H9 (cell line): ENCODE measurements around the gene LSM8. TPM values are rescaled to one million over a fixed set of nuclear protein-coding genes. Genes with fewer than 3 reads are reported as not detected.

Experiments
- DNase-seq: peaks from one replicate; pipeline ENCODE4 v3.0.0-alpha.2; 2017
- H2AFZ ChIP-seq: one replicate; pipeline ENCODE4 v1.6.1; 2013; ENCODE audit warnings: mild to moderate bottlenecking, low read length, control low read depth, moderate library complexity
- H2AK5ac ChIP-seq: 2 replicates; pipeline ENCODE4 v1.6.1; 2013; ENCODE audit warnings: low read length, control low read depth, mixed read lengths; ENCODE audit not compliant: insufficient read length
- H2BK120ac ChIP-seq: one replicate; pipeline ENCODE4 v1.6.1; 2013; ENCODE audit warnings: low read depth, mild to moderate bottlenecking, low read length, control low read depth, inconsistent platforms; ENCODE audit not compliant: poor library complexity, severe bottlenecking
- H2BK12ac ChIP-seq: 2 replicates; pipeline ENCODE4 v1.6.1; 2013; ENCODE audit warnings: low read length, control low read depth, mixed read lengths, low read depth; ENCODE audit not compliant: insufficient read length
- H2BK15ac ChIP-seq: 2 replicates; pipeline ENCODE4 v1.6.1; 2013; ENCODE audit warnings: low read depth, low read length, control low read depth
- H2BK20ac ChIP-seq: one replicate; pipeline ENCODE4 v1.6.1; 2013; ENCODE audit warnings: low read depth, mild to moderate bottlenecking, low read length, control low read depth, inconsistent platforms; ENCODE audit not compliant: poor library complexity, severe bottlenecking
- H2BK5ac ChIP-seq: 2 replicates; pipeline ENCODE4 v1.6.1; 2013; ENCODE audit warnings: low read length, control low read depth, mixed read lengths; ENCODE audit not compliant: insufficient read length
- H3K14ac ChIP-seq: 2 replicates; pipeline ENCODE4 v1.6.1; 2013; ENCODE audit warnings: low read length, control low read depth; ENCODE audit not compliant: insufficient read depth
- H3K18ac ChIP-seq: 2 replicates; pipeline ENCODE4 v1.6.1; 2013; ENCODE audit warnings: low read depth, mild to moderate bottlenecking, mixed read lengths, low read length, control low read depth; ENCODE audit not compliant: insufficient read length
- H3K23ac ChIP-seq: 2 replicates; pipeline ENCODE4 v1.6.1; 2013; ENCODE audit warnings: low read length, control low read depth, mixed read lengths, low read depth; ENCODE audit not compliant: insufficient read length
- H3K23me2 ChIP-seq: 2 replicates; pipeline ENCODE4 v1.6.1; 2013; ENCODE audit warnings: low read depth, mild to moderate bottlenecking, mixed read lengths, low read length, control low read depth; ENCODE audit not compliant: insufficient read length, poor library complexity, severe bottlenecking
- H3K27ac ChIP-seq: 2 replicates; pipeline ENCODE4 v1.5.1; 2013; ENCODE audit warnings: low read length, control low read depth, mixed read lengths, low read depth; ENCODE audit not compliant: insufficient read length
- H3K27me3 ChIP-seq: 2 replicates; pipeline ENCODE4 v1.6.1; 2013; ENCODE audit warnings: low read length, control low read depth, inconsistent platforms; ENCODE audit not compliant: insufficient read depth
- H3K4ac ChIP-seq: 2 replicates; pipeline ENCODE4 v1.6.1; 2013; ENCODE audit warnings: low read depth, mild to moderate bottlenecking, control low read depth, inconsistent platforms, low read length, moderate library complexity
- H3K4me1 ChIP-seq: 2 replicates; pipeline ENCODE4 v1.6.1; 2013; ENCODE audit warnings: low read length, control low read depth, inconsistent platforms; ENCODE audit not compliant: insufficient read depth
- H3K4me2 ChIP-seq: 2 replicates; pipeline ENCODE4 v1.6.1; 2013; ENCODE audit warnings: low read length, control low read depth, mixed read lengths; ENCODE audit not compliant: insufficient read length, insufficient read depth
- H3K56ac ChIP-seq: 2 replicates; pipeline ENCODE4 v1.6.1; 2013; ENCODE audit warnings: low read depth, mild to moderate bottlenecking, mixed read lengths, low read length, control low read depth; ENCODE audit not compliant: insufficient read length
- H3K79me1 ChIP-seq: 2 replicates; pipeline ENCODE4 v1.6.1; 2013; ENCODE audit warnings: low read depth, mild to moderate bottlenecking, moderate library complexity, low read length, control low read depth, inconsistent platforms; ENCODE audit not compliant: insufficient read depth, poor library complexity, severe bottlenecking
- H3K79me2 ChIP-seq: 2 replicates; pipeline ENCODE4 v1.6.1; 2013; ENCODE audit warnings: low read length, control low read depth, inconsistent platforms; ENCODE audit not compliant: insufficient read depth
- H3K9ac ChIP-seq: 2 replicates; pipeline ENCODE4 v1.6.1; 2013; ENCODE audit warnings: low read length, control low read depth, mixed read lengths; ENCODE audit not compliant: insufficient read length; ENCODE audit errors: extremely low read depth
- H3K9me3 ChIP-seq: one replicate; pipeline ENCODE4 v1.6.1; 2013; ENCODE audit warnings: low read depth, low read length, inconsistent platforms; ENCODE audit not compliant: control insufficient read depth
- H3T11ph ChIP-seq: one replicate; pipeline ENCODE4 v1.6.1; 2013; ENCODE audit warnings: mild to moderate bottlenecking, low read length, control low read depth, inconsistent platforms
- H4K20me1 ChIP-seq: one replicate; pipeline ENCODE4 v1.6.1; 2013; ENCODE audit not compliant: control insufficient read depth, insufficient read length, insufficient read depth
- H4K5ac ChIP-seq: 2 replicates; pipeline ENCODE4 v1.6.1; 2013; ENCODE audit warnings: low read depth, mild to moderate bottlenecking, mixed read lengths, low read length, control low read depth; ENCODE audit not compliant: insufficient read length
- H4K8ac ChIP-seq: replicated peaks from 2 replicates; pipeline ENCODE4 v1.6.1; 2013; ENCODE audit warnings: low read length, control low read depth, mixed read lengths, low read depth; ENCODE audit not compliant: insufficient read length
- H4K91ac ChIP-seq: 2 replicates; pipeline ENCODE4 v1.6.1; 2013; ENCODE audit warnings: low read depth, mild to moderate bottlenecking, moderate library complexity, mixed read lengths, low read length, control low read depth; ENCODE audit not compliant: insufficient read length
- H3K27ac Mint-ChIP-seq, 3 experiments: 2 replicates in 2 of 3; 3 replicates in 1 of 3; pipeline ENCODE4 v1.8.0; 2020 to 2021; ENCODE audit warnings: mixed read lengths in 3 of 3, mild to moderate bottlenecking in 1 of 3, moderate library complexity in 1 of 3
- H3K27me3 Mint-ChIP-seq: 2 replicates; pipeline ENCODE4 v1.8.0; 2021; ENCODE audit warnings: low read depth, mild to moderate bottlenecking, moderate library complexity, mixed read lengths
- H3K36me3 Mint-ChIP-seq, 3 experiments: 2 replicates in 2 of 3; 3 replicates in 1 of 3; pipeline ENCODE4 v1.8.0; 2020 to 2021; ENCODE audit warnings: low read depth in 3 of 3, mixed read lengths in 3 of 3; ENCODE audit not compliant: insufficient read depth in 1 of 3
- H3K4me1 Mint-ChIP-seq, 2 experiments: 2 replicates each; pipeline ENCODE4 v1.8.0; 2020; ENCODE audit warnings: mixed read lengths in 2 of 2
- H3K4me3 Mint-ChIP-seq, 2 experiments: 2 replicates in 1 of 2; 3 replicates in 1 of 2; pipeline ENCODE4 v1.8.0; 2020 to 2021; ENCODE audit warnings: mild to moderate bottlenecking in 2 of 2, mixed read lengths in 2 of 2, moderate library complexity in 1 of 2
- H3K9me3 Mint-ChIP-seq, 2 experiments: 2 replicates in 1 of 2; 3 replicates in 1 of 2; pipeline ENCODE4 v1.8.0; 2020; ENCODE audit warnings: mild to moderate bottlenecking in 2 of 2, mixed read lengths in 2 of 2, moderate library complexity in 1 of 2
- WGBS: extraction: QIAGEN DNeasy Blood & Tissue Kit; methylation state at CpG from one replicate; pipeline ENCODE4 v1.1.7; 2013; ENCODE audit warnings: missing lambda C conversion rate, low lambda C conversion rate, mixed read lengths; ENCODE audit not compliant: insufficient read length; ENCODE audit errors: extremely low coverage; 5-methylcytosine and 5-hydroxymethylcytosine counted together
- total RNA-seq: library from RNA; stranded (reverse); gene quantifications from 2 replicates; pipeline ENCODE4 v1.2.1, GENCODE V29; 2021
- TF ChIP-seq, protein P1 (sequence below): fragments of 200-600 bp; sonication (generic); conservative IDR thresholded peaks from 3 replicates; pipeline ENCODE4 v1.8.0; 2021; ENCODE audit warnings: antibody characterized with exemption, mild to moderate bottlenecking

LSM8 gene
- total RNA-seq, 1 experiment from 2014 or later = 51.8 TPM

- Histone ChIP-seq H3K18ac (no peak overlapping the region), H3K23me2 (peaks cover 6% of the 10 kb centered on the region), H3T11ph (no peak overlapping the region), H3K4me1 (no peaks in the 10 kb centered on the region), H2BK15ac (no peak overlapping the region), H3K9me3 (no peaks in the 10 kb centered on the region), H4K5ac (no peak overlapping the region), H3K79me2 (no peaks in the 10 kb centered on the region), H3K14ac (no peak overlapping the region), H2AFZ (no peak overlapping the region), H3K56ac (no peak overlapping the region), H3K9ac (no peak overlapping the region), H2BK5ac (no peak overlapping the region), H3K27ac (no peak overlapping the region), H3K79me1 (no peaks in the 10 kb centered on the region), H2BK120ac (no peak overlapping the region), H3K27me3 (no peaks in the 10 kb centered on the region), H3K23ac (no peak overlapping the region), H4K20me1 (no peaks in the 10 kb centered on the region), H4K91ac (no peak overlapping the region), H2AK5ac (no peak overlapping the region), H2BK12ac (no peak overlapping the region), H3K4me2 (no peak overlapping the region), H2BK20ac (no peak overlapping the region), H4K8ac (no peak overlapping the region), H3K4ac (no peak overlapping the region)
- no peaks in the 10 kb centered on the region; a peak in 2 of 7 replicates for H3K36me3 Mint-ChIP-seq
- no peak overlapping the region for H3K4me3 Mint-ChIP-seq
- WGBS = no CpG with 5 or more reads among the region's 2 CpGs
- peaks cover 4% of the 10 kb centered on the region; the same call in 1 of the 2 replicates for H3K27me3 Mint-ChIP-seq
- H3K9me3 Mint-ChIP-seq = no peaks in the 10 kb centered on the region; a peak in 1 of 5 replicates
- TF ChIP-seq, protein P1, sequence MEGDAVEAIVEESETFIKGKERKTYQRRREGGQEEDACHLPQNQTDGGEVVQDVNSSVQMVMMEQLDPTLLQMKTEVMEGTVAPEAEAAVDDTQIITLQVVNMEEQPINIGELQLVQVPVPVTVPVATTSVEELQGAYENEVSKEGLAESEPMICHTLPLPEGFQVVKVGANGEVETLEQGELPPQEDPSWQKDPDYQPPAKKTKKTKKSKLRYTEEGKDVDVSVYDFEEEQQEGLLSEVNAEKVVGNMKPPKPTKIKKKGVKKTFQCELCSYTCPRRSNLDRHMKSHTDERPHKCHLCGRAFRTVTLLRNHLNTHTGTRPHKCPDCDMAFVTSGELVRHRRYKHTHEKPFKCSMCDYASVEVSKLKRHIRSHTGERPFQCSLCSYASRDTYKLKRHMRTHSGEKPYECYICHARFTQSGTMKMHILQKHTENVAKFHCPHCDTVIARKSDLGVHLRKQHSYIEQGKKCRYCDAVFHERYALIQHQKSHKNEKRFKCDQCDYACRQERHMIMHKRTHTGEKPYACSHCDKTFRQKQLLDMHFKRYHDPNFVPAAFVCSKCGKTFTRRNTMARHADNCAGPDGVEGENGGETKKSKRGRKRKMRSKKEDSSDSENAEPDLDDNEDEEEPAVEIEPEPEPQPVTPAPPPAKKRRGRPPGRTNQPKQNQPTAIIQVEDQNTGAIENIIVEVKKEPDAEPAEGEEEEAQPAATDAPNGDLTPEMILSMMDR = no peak
- H3K4me1 Mint-ChIP-seq = peaks cover 5 to 9% of the 10 kb centered on the region in 2 experiments
- H3K27ac Mint-ChIP-seq = no peak overlapping the region
- DNase-seq = no peak
Measured at GRCh38 chr7:118179191-118179590, 4.8 kb upstream of the LSM8 start.
